GF-D8 (cell line): ENCODE data around the gene SELENOK.

ENCODE experiments used
- DNase-seq: peaks from one replicate; lab custom pipeline; 2025; lab: John Stamatoyannopoulos, UW

Gene SELENOK

GRCh38 chr3:53883008-53883407, 8.7 kb downstream of the SELENOK start:
- no peak for DNase-seq

GRCh38 chr3:53881691-53882593, 9.7 kb downstream of the SELENOK start, which contains the start of gene ACTR8:
TSS of gene ACTR8 (minus strand) at chr3:53882152. CDS start at chr3:53882101, 51 bp downstream.
- peak; percentile 64 for DNase-seq

- DNase-seq = no peak
Observed at GRCh38 chr3:53880396-53881345, 11.0 kb downstream of the SELENOK start.

GRCh38 chr3:53865732-53866499, 25.7 kb downstream of the SELENOK start:
- no peak for DNase-seq

GRCh38 chr3:53863145-53863544, 28.5 kb downstream of the SELENOK start:
- no peak for DNase-seq

- no peak for DNase-seq
Observed at GRCh38 chr3:53862241-53862640, 29.4 kb downstream of the SELENOK start.

- no peak for DNase-seq
Observed at GRCh38 chr3:53860196-53860595, 31.5 kb downstream of the SELENOK start.

GRCh38 chr3:53859178-53859577, 32.5 kb downstream of the SELENOK start:
- DNase-seq = no peak

- no peak for DNase-seq
Observed at GRCh38 chr3:53858096-53858741, 33.4 kb downstream of the SELENOK start.

GRCh38 chr3:53856964-53857363, 34.7 kb downstream of the SELENOK start:
- DNase-seq = no peak

- no peak for DNase-seq
Observed at GRCh38 chr3:53850895-53851294, 40.8 kb downstream of the SELENOK start.

GRCh38 chr3:53849916-53850315, 41.7 kb downstream of the SELENOK start:
- DNase-seq = no peak

GRCh38 chr3:53846851-53847155, 44.9 kb downstream of the SELENOK start:
- no peak for DNase-seq

GRCh38 chr3:53846134-53846850, 45.4 kb downstream of the SELENOK start, which contains the start of the genes CHDH and IL17RB:
TSS of gene CHDH (minus strand) at chr3:53846419. CDS start at chr3:53824008, 22,411 bp downstream.
TSS of gene IL17RB (plus strand) at chr3:53846568. CDS start at chr3:53846589, 21 bp downstream.
- no peak for DNase-seq

- no peak for DNase-seq
Observed at GRCh38 chr3:53845881-53846133, 45.9 kb downstream of the SELENOK start.

GRCh38 chr3:53845103-53845880, 46.4 kb downstream of the SELENOK start:
- no peak for DNase-seq

GRCh38 chr3:53844262-53845102, 47.2 kb downstream of the SELENOK start:
- DNase-seq = no peak

- DNase-seq = no peak
Observed at GRCh38 chr3:53843195-53844177, 48.2 kb downstream of the SELENOK start.
